CD14-positive monocyte (primary cell): ENCODE results near the gene FGD3. TPM values are rescaled to one million over a fixed set of nuclear protein-coding genes. Genes with fewer than 3 reads are reported as not detected.

Experiments used
- DNase-seq, 3 donors: peaks; one replicate each; pipeline ENCODE4 v3.0.0-alpha.2; 2011 to 2022
- H2AFZ ChIP-seq: 2 replicates; pipeline ENCODE4 v1.6.0; 2012; ENCODE audit warnings: mild to moderate bottlenecking, low read depth, low read length, inconsistent platforms; ENCODE audit not compliant: insufficient read depth, poor library complexity, severe bottlenecking
- H3K27ac ChIP-seq, 2 donors: 1 replicate in 1 of 2; 2 replicates in 1 of 2; pipeline ENCODE4 v1.5.1; 2012 to 2013; ENCODE audit warnings: low read length in 2 of 2, control low read depth in 1 of 2, inconsistent platforms in 1 of 2, low read depth in 1 of 2, mild to moderate bottlenecking in 1 of 2
- H3K27me3 ChIP-seq, 2 donors: one replicate each; pipeline versions ENCODE4 v1.6.0 to v1.6.1; 2011 to 2013; ENCODE audit warnings: low read length in 2 of 2; ENCODE audit not compliant: control insufficient read depth in 2 of 2, insufficient read depth in 2 of 2
- H3K36me3 ChIP-seq, 2 donors: replicated peaks in 1 of 2; 1 replicate in 1 of 2; 2 replicates in 1 of 2; pipeline versions ENCODE4 v1.5.1 to v1.6.1; 2012 to 2013; ENCODE audit warnings: low read length in 2 of 2, control low read depth in 1 of 2, inconsistent platforms in 1 of 2, mild to moderate bottlenecking in 1 of 2; ENCODE audit not compliant: insufficient read depth in 2 of 2, control insufficient read depth in 1 of 2
- H3K4me1 ChIP-seq, 2 donors: 1 replicate in 1 of 2; 2 replicates in 1 of 2; pipeline versions ENCODE4 v1.5.1 to v1.6.1; 2012 to 2013; ENCODE audit warnings: low read length in 2 of 2, control low read depth in 1 of 2, inconsistent platforms in 1 of 2, mild to moderate bottlenecking in 1 of 2, moderate library complexity in 1 of 2; ENCODE audit not compliant: insufficient read depth in 2 of 2, control insufficient read depth in 1 of 2
- H3K4me2 ChIP-seq: replicated peaks from 2 replicates; pipeline ENCODE3; 2012; ENCODE audit warnings: low read length, moderate library complexity, mild to moderate bottlenecking; ENCODE audit not compliant: poor library complexity, severe bottlenecking; ENCODE audit errors: extremely low read depth
- H3K4me3 ChIP-seq, 3 experiments: fragments of 200-600 bp in 1 of 3; sonication (generic) in 1 of 3; replicated peaks in 1 of 3; 1 replicate in 2 of 3; 2 replicates in 1 of 3; pipeline ENCODE4 v1.5.1; 2011 to 2013; ENCODE audit warnings: low read length in 3 of 3, mild to moderate bottlenecking in 3 of 3, control low read depth in 2 of 3, low read depth in 2 of 3, inconsistent platforms in 1 of 3, moderate library complexity in 1 of 3
- H3K79me2 ChIP-seq: 2 replicates; pipeline ENCODE4 v1.6.0; 2012; ENCODE audit warnings: mild to moderate bottlenecking, control low read depth, inconsistent platforms, low read length, moderate library complexity; ENCODE audit not compliant: insufficient read depth
- H3K9ac ChIP-seq: 2 replicates; pipeline ENCODE4 v1.6.0; 2017; ENCODE audit warnings: low read length, mild to moderate bottlenecking; ENCODE audit not compliant: insufficient read depth, poor library complexity, severe bottlenecking
- H3K9me3 ChIP-seq, 2 donors: replicated peaks in 1 of 2; 1 replicate in 1 of 2; 2 replicates in 1 of 2; pipeline versions ENCODE4 v1.5.1 to v1.6.1; 2012 to 2013; ENCODE audit warnings: low read length in 2 of 2, control low read depth in 1 of 2; ENCODE audit not compliant: control insufficient read depth in 1 of 2, insufficient read depth in 1 of 2
- H4K20me1 ChIP-seq: 2 replicates; pipeline ENCODE4 v1.6.0; 2012; ENCODE audit warnings: mild to moderate bottlenecking, low read length, control low read depth, moderate library complexity; ENCODE audit not compliant: insufficient read depth
- H3K27ac Mint-ChIP-seq, 7 donors: one replicate each; pipeline ENCODE4 v1.8.0; 2020; ENCODE audit warnings: mild to moderate bottlenecking in 7 of 7, mixed read lengths in 7 of 7, moderate library complexity in 6 of 7, inconsistent platforms in 2 of 7
- H3K27me3 Mint-ChIP-seq, 3 donors: one replicate each; pipeline ENCODE4 v1.8.0; 2021 to 2022; ENCODE audit warnings: low read depth in 3 of 3, mild to moderate bottlenecking in 3 of 3, mixed read lengths in 3 of 3, moderate library complexity in 3 of 3, inconsistent platforms in 1 of 3
- H3K36me3 Mint-ChIP-seq, 2 donors: one replicate each; pipeline ENCODE4 v1.8.0; 2020; ENCODE audit warnings: mixed read lengths in 2 of 2, inconsistent platforms in 1 of 2, mild to moderate bottlenecking in 1 of 2
- H3K4me1 Mint-ChIP-seq: one replicate; pipeline ENCODE4 v1.8.0; 2020; ENCODE audit warnings: mild to moderate bottlenecking, mixed read lengths
- H3K4me3 Mint-ChIP-seq, 2 donors: one replicate each; pipeline ENCODE4 v1.8.0; 2020; ENCODE audit warnings: mild to moderate bottlenecking in 2 of 2, mixed read lengths in 2 of 2, moderate library complexity in 1 of 2
- H3K9me3 Mint-ChIP-seq, 7 donors: one replicate each; pipeline ENCODE4 v1.8.0; 2020 to 2022; ENCODE audit warnings: mixed read lengths in 7 of 7, mild to moderate bottlenecking in 6 of 7, moderate library complexity in 6 of 7, inconsistent platforms in 2 of 7
- WGBS: methylation state at CpG from one replicate; pipeline ENCODE4 v1.1.5; 2013; ENCODE audit warnings: missing lambda C conversion rate; ENCODE audit not compliant: insufficient coverage; 5-methylcytosine and 5-hydroxymethylcytosine counted together
- intact Hi-C, 2 donors: fragments of 100-400 bp; cut with micrococcal nuclease; formaldehyde crosslinking; loops; one replicate each; pipeline versions ENCODE4 v1.15.0 to v1.15.1; 2023
- polyA plus RNA-seq, 3 donors: library from polyadenylated mRNA; depleted of rRNA in 1 of 3; unstranded in 2 of 3; stranded (reverse) in 1 of 3; fragments of 300-500 nt in 2 of 3; fragments of >200 nt in 1 of 3; fragmentation: Illumina TruSeq in 2 of 3; gene quantifications; 1 replicate in 2 of 3; 2 replicates in 1 of 3; pipeline ENCODE4 v1.2.3, GENCODE V29; 2012 to 2021
- TF ChIP-seq, protein P1 (sequence below): fragments of 200-600 bp; IDR thresholded peaks from one replicate; pipeline ENCODE4 v1.8.0; 2022; ENCODE audit warnings: antibody characterized with exemption, mild to moderate bottlenecking

The FGD3 gene
- polyA plus RNA-seq, 3 donors = 32.4 to 120 (median 56.2) TPM

DNA sequence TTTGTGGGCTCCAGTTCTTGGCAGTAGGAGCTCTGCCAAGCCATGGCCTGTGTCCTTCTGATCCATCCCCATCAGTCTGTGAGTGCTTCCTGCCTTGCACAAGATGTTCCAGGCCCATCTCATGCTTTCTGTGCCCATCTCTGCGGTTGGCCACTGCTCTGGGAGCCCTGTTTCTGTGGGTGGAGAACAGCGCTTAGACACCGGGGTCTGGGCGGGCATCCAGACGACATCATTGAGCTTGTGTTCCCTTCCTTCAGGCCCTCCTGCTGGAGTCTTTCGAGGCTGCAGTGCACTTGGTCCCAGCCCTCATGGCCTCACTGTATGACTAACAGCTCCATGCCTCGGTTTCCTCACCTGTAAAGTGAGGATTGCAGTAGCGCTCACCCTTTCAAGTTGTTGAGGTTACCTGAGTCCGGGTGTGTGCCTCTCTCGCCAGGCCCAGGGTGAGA, 133.8 kb downstream of the FGD3 start:
- H3K4me3 Mint-ChIP-seq = no peak overlapping the region
- H3K4me1 ChIP-seq = peaks cover 16 to 19% of the 10 kb centered on the region in 2 donors
- TF ChIP-seq, protein P1, sequence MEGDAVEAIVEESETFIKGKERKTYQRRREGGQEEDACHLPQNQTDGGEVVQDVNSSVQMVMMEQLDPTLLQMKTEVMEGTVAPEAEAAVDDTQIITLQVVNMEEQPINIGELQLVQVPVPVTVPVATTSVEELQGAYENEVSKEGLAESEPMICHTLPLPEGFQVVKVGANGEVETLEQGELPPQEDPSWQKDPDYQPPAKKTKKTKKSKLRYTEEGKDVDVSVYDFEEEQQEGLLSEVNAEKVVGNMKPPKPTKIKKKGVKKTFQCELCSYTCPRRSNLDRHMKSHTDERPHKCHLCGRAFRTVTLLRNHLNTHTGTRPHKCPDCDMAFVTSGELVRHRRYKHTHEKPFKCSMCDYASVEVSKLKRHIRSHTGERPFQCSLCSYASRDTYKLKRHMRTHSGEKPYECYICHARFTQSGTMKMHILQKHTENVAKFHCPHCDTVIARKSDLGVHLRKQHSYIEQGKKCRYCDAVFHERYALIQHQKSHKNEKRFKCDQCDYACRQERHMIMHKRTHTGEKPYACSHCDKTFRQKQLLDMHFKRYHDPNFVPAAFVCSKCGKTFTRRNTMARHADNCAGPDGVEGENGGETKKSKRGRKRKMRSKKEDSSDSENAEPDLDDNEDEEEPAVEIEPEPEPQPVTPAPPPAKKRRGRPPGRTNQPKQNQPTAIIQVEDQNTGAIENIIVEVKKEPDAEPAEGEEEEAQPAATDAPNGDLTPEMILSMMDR = no peak
- intact Hi-C loops = no loop called here
- no peaks in the 10 kb centered on the region for H4K20me1 ChIP-seq
- H3K27ac Mint-ChIP-seq = peak overlapping the region in 1 of 7 donors; percentile 64
- H3K27me3 ChIP-seq = no peaks in the 10 kb centered on the region
- no peak overlapping the region for H2AFZ ChIP-seq
- H3K4me2 ChIP-seq = no peak overlapping the region
- H3K4me1 Mint-ChIP-seq = peaks cover 17% of the 10 kb centered on the region
- H3K36me3 Mint-ChIP-seq = peaks cover 30 to 47% of the 10 kb centered on the region in 2 donors
- H3K36me3 ChIP-seq = peaks cover 5 to 62% of the 10 kb centered on the region in 2 donors
- H3K9ac ChIP-seq = no peak overlapping the region
- 82% methylated on average over 10 of the region's 10 CpGs for WGBS
- no peaks in the 10 kb centered on the region for H3K79me2 ChIP-seq
- H3K27ac ChIP-seq = no peak overlapping the region
- peaks cover 5 to 8% (median 7%) of the 10 kb centered on the region in 7 donors for H3K9me3 Mint-ChIP-seq
- DNase-seq = no peak
- H3K27me3 Mint-ChIP-seq = peaks cover 0 to 6% (median 0%) of the 10 kb centered on the region in 3 donors
- no peak overlapping the region for H3K4me3 ChIP-seq
- peaks cover 5 to 7% of the 10 kb centered on the region in 2 donors for H3K9me3 ChIP-seq

DNA sequence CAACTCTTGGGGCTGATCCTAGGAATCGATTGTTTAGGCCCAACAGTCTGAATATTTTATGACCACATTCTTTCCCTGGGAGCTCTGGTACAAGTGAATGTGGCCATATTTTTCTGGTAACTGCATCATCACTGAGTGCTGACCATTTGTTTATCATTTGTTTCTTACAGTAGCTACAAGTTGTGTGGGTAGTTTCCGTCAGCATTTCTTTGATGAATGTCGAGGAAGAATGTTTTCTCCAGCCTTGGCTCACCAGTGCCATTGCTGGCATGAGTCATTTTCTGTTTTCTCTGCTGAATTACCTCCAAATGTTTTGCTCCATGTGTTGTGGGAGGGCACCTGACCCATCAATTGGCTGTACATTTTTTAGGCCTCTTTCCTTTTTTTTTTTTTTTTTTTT, 134.6 kb downstream of the FGD3 start:
- no peak overlapping the region for H3K27ac Mint-ChIP-seq
- peaks cover 33 to 47% of the 10 kb centered on the region in 2 donors for H3K36me3 Mint-ChIP-seq
- Histone ChIP-seq H4K20me1 (no peaks in the 10 kb centered on the region), H3K9me3 (peaks cover 5 to 7% of the 10 kb centered on the region in 2 donors), H3K4me3 (no peak overlapping the region), H3K79me2 (no peaks in the 10 kb centered on the region), H3K9ac (no peak overlapping the region), H2AFZ (no peak overlapping the region), H3K27ac (no peak overlapping the region), H3K27me3 (no peaks in the 10 kb centered on the region), H3K4me1 (peaks cover 16 to 23% of the 10 kb centered on the region in 2 donors), H3K36me3 (peaks cover 5 to 55% of the 10 kb centered on the region in 2 donors), H3K4me2 (no peak overlapping the region)
- TF ChIP-seq, protein P1 = no peak
- H3K9me3 Mint-ChIP-seq = peaks cover 5 to 11% (median 8%) of the 10 kb centered on the region in 7 donors
- 100% methylated on average over 3 of the region's 3 CpGs for WGBS
- no peak overlapping the region for H3K4me3 Mint-ChIP-seq
- peaks cover 0 to 6% (median 0%) of the 10 kb centered on the region in 3 donors for H3K27me3 Mint-ChIP-seq
- intact Hi-C loops = no loop called here
- H3K4me1 Mint-ChIP-seq = peaks cover 22% of the 10 kb centered on the region
- DNase-seq = no peak
